GM10266 (cell line): ENCODE results near the gene PLA2G5.
"Not testable (repeated sequence)": the region's sequence is repeated elsewhere in the genome, so short reads cannot be mapped to it uniquely, and the experiment has no call there.

ENCODE experiments used
- DNase-seq: peaks from one replicate; pipeline ENCODE4 v3.0.0; 2012; ENCODE audit errors: extremely low spot score
- CTCF ChIP-seq: IDR thresholded peaks from 2 replicates; pipeline ENCODE4 v1.5.1; 2012; ENCODE audit warnings: mild to moderate bottlenecking, low read depth; ENCODE audit not compliant: control insufficient read depth, insufficient read depth; ENCODE audit errors: missing control alignments

PLA2G5 gene

GRCh38 chr1:20069874-20070273 lies at the start of gene PLA2G5:
Gene PLA2G5, plus strand, starts transcription at chr1:20070194. Its CDS starts 14,637 bp downstream, at chr1:20084831.
- no peak for TF ChIP-seq CTCF
- no peak for DNase-seq

GRCh38 chr1:20028125-20028524 lies 41.9 kb upstream of the PLA2G5 start:
- TF ChIP-seq CTCF: no peak
- DNase-seq: no peak

- no peak for TF ChIP-seq CTCF
- DNase-seq: no peak
Measured at GRCh38 chr1:20028726-20029125, 41.3 kb upstream of the PLA2G5 start.

GRCh38 chr1:20029178-20029912 lies 40.6 kb upstream of the PLA2G5 start:
- no peak for DNase-seq
- TF ChIP-seq CTCF: no peak

GRCh38 chr1:20030436-20031151 lies 39.4 kb upstream of the PLA2G5 start:
- not testable (repeated sequence) for DNase-seq

GRCh38 chr1:20031161-20031560 lies 38.8 kb upstream of the PLA2G5 start:
- DNase-seq: no peak
- TF ChIP-seq CTCF: no peak

- no peak for TF ChIP-seq CTCF
- no peak for DNase-seq
Measured at GRCh38 chr1:20031836-20032235, 38.2 kb upstream of the PLA2G5 start.
